Glomerular visceral epithelial cell (primary cell): ENCODE data around the gene ATOX1.
A peak's percentile ranks its signal among the peaks of the same experiment; 100 is the strongest.
"Not testable (repeated sequence)": the region's sequence is repeated elsewhere in the genome, so short reads cannot be mapped to it uniquely, and the experiment has no call there.

Source experiments
- DNase-seq: peaks from one replicate; pipeline ENCODE4 v3.0.0-alpha.2; 2016; ENCODE audit errors: extremely low spot score

ATOX1 gene, protein sequence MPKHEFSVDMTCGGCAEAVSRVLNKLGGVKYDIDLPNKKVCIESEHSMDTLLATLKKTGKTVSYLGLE

DNA sequence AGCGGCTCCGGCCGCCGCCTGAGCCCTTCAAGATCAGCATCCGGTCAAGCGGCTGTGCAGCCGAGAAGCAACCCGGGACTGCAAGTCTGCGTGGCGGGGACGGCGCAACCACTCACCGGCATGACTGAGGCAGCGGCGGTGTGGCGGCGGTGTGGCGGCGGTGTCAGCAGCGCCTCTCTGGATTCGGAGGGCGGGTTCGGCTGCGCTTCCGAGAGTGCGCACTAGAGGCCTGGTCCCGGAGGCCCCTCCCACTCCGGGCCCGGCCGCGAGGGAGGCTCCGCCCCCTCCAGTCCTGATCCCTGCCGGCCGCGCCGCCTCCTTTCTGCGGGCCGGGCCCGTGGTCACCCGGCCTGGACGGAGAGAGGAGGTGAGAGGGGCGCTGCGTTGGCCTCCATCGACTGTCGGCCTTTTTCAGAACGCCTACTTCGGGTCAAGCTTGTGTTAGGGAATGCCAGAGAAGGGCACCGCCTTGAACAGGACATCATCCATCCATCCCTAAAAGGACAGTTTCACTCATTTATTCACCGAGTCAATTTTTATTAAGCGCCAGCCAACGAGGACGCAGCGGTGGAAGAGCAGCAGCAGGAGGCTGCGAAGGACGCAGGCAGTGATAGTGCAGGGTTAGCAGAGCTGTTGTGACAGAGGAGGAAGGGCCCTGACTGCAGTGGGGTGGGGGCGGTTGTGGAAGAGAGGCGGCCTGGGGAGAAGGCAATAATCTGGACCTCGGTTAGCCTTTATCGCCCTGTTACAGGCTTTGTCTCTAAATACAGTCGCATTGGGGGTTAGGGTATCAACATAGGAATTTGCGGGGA is at the start of gene ATOX1:
Gene ATOX1 (minus strand): TSS at position 202 of the 812 bp plus-strand sequence. CDS start 80 bp downstream, at position 122.
- DNase-seq = peak; percentile 94

DNA sequence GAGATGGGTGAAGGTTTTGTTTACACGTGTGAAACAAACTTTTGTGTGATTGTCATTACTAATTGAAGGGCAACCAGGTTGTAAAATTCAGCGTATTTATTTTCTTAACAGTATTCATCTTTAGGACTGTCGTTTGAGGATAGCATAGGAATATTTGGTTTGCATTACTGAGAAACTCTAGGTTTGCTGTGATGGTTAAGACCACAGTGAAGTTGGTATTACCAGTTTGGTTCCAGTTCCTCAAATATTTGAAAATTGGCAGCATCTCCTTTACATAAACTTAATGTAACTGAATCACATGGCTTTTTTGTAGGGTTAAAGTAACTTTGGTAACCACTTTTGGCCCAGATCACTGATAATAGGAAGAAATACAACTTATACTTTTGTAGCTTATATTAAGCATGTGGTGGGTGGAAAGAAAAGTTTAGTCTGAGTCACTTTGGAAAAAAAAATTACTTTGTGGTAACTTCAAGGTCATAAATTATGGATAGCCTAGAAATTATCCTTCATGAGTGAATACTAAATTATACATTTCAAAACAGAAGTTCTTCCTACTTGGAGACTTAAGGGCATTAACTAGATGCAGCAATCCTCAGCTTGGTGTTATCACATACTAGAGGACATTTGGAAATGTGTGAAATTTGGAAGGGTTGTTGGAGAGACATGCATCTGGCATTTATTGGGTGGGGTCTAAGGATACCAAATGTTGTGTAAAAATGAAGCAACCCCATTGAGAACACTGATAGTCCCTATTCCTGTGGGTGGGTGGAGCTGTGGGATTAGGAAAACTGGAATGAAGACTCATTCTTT is 47.2 kb upstream of the ATOX1 start:
- no peak for DNase-seq

DNA sequence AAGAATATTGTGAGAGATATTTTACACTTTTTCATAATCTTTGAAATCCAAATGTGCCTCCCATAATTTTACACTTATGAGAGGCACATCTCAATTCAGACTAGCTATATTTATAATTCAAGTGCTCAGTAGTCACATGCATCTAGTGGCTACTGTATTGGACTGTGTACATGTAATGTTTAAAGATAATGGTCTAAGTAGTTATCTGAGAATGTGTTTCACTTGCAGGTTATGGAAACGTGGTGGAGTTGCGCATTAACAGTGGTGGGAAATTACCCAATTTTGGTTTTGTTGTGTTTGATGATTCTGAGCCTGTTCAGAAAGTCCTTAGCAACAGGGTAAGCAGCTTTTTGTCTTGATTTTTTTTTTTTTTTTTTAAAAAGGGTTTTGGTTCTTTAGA is 42.1 kb upstream of the ATOX1 start:
- no peak for DNase-seq

DNA sequence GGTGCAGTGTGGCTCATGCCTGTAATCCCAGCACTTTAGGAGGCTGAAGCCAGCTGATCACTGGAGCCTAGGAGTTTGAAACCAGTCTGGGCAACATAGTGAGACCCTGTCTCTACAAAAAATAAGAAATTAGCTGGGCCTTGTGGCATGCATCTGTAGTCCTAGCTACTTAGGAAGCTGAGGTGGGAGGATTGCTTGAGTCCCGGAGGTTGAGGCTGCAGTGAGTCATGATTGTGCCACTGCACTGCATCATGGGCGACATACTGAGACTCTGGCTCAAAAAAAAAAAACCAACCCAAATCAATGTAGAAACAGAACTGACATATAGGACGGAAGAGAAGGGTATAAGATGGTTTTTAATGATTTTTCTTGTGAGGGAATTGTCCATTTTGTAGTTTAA is 41.0 kb upstream of the ATOX1 start:
- peak; percentile 34 for DNase-seq

DNA sequence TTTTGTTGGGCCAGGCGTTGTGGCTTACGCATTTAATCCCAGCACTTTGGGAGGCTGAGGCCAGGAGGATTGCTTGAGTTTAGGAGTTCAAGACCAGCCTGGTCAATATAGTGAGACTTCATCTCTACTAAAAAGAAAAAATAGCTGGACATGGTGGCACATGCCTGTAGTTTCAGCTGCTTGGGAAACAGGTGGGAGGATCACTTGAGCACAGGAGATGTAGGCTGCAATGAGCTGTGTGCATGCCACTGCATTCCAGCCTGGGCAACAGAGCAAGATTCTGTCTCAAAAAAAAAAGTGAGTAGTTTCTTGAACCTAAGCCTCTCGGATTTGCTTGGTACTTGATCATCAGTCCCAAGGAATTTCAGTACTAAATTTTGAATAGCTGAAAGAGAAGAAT is 40.2 kb upstream of the ATOX1 start:
- DNase-seq = no peak

DNA sequence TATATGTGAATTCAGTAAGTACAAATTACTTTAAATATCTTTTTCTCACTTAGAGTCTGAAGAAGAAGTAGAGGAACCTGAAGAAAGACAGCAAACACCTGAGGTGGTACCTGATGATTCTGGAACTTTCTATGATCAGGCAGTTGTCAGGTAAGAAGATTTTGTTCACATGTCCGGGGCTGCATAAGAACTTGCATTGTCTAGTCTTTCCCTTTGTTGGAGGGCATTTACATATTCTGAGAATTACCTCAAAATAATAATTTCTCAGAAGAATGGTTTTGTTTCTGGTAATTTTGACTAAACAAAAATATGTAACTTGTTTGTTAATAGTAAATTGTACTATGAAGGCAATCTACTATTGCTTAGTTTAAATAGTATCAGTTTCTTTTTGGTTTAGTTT is 37.0 kb upstream of the ATOX1 start:
- no peak for DNase-seq

DNA sequence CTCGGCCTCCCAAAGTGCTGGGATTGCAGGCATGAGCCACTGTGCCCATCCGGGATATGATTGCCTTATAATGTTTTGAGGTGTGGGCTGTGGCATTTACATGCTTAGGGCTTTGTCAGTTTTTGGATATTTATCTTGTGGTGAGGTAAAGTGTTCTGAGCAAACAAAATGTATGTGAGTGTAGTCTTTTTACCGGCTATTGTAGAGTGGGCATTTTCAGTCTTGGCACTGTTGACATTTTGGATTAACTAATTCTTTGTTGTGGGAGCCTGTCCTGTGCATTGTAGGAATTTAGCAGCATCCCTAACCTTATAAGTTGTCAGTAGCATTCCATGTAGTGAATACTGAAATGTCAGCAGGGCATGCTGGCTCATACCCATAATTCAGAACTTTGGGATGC is 34.9 kb upstream of the ATOX1 start:
- no peak for DNase-seq

DNA sequence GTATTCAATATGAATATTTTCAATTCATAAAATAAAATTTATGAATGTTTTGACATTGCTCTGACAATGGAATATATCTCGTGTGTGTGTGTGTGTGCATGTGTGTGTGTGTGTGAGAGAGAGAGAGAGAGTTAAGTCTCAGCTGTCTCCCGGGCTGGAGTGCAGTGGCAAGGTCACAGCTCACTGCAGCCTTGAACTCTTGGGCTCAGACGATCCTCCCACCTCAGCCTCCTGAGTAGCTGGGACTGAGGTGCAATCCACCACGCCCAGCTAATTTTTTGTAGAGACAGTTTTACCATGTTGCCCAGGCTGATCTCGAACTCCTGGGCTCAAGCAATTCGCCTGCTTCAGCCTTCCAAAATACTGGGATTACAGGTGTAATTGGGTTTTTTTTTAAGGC is 29.4 kb upstream of the ATOX1 start:
- DNase-seq = no peak

DNA sequence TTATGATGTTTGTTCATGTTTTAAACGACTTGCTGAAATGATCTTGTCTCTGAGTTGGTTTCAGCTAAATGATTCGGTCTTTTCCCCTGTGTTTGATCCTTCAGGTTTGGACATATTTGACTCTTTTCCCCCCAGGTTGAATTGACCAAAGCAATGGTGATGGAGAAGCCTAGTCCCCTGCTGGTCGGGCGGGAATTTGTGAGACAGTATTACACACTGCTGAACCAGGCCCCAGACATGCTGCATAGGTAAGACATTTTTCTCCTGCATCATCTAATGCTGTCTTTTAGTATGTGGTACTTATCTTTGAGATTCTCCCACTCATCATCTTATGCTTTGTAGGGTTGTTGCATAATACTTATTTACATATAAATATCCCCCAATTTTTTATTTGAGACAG is 28.0 kb upstream of the ATOX1 start:
- DNase-seq = no peak

DNA sequence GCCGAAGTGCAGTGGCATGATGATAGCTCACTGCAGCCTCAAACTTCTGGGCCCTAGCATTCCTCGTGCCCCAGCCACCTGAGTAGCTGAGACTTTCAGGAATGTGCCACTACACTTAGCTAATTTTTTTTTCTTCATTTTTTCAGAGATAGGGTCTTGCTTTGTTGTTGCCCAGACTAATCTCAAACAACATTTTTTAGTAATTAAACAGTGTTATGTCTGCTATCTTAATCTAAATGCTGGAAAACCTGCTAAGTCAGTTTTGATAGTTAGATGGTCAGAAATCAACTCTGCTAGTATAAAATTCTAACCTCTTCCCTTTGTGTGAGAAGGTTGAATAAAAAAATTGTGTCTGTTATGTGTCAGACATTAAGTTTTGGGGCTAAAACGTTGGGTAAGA is 25.7 kb upstream of the ATOX1 start:
- no peak for DNase-seq

DNA sequence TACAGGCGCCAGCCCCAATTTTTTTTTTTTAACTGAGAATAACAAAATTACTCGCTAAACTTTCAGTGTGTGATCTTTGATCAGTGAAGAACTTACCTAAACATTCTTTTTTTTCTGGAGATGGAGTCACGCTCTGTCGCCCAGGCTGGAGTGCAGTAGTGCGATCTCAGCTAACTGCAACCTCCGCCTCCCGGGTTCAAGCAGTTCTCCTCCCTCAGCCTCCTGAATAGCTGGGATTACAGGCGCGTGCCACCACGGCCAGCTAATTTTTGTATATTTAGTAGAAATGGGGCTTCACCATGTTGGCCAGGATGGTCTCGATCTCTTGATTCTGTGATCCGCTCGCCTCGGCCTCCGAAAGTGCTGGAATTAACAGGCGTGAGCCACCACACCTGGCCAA is 25.2 kb upstream of the ATOX1 start:
- not testable (repeated sequence) for DNase-seq

DNA sequence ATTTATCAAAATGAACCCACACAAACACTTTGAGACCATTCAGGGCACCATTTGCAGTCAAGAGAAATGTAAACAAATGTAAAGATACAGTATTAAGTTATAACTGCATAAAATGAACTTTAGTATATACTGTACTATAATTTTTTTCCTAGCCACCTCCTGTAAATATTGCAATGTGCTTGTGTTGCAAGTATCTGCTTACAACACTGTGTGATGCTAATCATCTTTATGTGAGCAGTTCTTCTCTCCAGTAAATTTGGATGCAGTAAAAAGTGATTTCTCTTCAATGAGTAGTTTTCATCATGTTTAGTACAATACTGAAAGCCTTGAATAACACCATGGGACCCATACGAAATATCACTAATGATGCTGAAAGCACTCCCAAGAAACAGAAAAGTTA is 22.8 kb upstream of the ATOX1 start:
- no peak for DNase-seq

DNA sequence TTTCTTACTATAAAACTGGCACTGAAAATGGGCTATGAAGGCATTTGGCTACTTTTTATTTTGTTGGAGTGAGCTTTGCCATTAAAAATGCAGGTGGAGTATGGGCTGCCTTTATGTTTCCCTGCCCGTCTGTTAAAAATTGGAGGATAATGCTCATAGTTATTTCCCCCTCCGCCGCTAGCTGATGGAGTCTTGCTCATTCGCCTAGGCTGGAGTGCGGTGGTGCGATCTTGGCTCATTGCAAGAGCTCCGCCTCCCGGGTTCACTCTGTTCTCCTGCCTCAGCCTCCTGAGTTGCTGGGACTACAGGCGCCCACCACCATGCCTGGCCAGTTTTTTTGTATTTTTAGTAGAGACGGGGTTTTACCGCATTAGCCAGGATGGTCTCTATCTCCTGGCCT is 21.9 kb upstream of the ATOX1 start:
- DNase-seq = no peak

DNA sequence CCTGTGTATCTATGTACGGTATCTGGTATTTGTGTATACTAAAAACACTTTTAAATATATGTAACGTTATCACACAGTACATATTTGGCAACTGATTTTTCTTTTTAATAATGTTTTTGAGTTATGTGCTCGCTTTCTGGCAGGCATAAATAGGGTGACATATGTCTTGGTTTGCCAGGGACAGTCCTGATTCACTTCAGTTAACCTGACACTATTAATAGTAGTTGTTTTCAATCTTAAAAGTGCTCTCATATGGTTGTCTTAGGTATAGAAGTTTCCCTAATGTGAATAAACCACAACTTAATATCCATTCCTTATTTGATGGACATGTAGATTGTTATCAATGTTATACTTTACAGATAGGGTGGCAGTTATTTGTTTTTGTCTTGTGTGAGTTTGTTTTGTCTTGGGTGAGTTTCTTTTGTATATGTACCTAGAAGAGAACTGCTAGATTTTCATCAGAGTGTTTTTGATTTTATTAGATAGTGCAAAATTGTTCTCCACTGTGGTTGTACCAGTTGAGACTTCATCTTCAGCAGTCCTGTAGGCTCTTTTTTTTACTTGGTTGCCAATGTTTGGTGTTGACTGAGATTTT is 21.2 kb upstream of the ATOX1 start:
- no peak for DNase-seq

DNA sequence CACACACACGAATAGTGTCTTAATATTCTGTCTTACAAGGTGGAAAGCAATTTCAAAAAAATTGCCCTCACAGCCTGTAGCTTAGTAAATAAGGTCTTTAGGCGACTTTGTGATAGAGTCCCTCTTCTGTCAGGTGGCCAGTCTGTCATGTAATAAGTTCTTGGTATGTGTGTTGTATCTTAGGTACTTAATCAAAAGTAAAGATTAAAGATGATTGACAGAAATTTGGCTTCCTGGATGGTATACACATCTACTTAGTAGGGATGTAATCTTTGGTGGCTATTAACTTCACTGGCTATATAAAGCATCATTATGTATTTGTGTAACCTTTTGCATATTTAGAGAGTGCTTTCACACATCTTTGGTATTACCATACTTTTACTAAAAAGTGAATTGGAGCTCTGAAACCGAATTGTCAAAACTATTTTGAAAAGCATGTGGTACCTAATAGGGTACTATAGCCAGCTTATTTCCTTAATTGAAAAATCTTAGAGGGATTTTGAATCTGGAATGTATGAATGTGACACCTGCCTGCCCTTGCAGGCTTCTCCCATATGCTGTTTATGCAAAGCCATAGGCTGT is 16.7 kb upstream of the ATOX1 start:
- no peak for DNase-seq

DNA sequence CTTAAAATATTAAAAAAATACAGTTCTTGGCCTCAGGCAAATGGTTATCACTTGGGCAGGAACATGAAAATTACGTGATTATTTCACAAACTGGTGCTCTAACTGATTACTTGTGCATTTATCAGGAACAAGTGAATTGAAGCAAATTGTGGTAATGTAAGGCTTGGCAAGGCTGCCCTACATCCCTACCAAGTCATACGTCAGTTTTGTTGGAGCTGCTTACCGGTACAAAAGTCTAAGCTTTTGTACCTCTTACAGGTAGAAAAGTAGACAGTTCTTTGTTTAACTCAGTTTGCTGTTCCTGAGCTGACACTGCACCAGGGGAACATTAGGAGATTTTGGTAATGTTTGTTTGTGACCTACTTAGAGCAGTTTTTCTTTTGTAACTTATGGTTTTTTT is 15.5 kb upstream of the ATOX1 start:
- no peak for DNase-seq

DNA sequence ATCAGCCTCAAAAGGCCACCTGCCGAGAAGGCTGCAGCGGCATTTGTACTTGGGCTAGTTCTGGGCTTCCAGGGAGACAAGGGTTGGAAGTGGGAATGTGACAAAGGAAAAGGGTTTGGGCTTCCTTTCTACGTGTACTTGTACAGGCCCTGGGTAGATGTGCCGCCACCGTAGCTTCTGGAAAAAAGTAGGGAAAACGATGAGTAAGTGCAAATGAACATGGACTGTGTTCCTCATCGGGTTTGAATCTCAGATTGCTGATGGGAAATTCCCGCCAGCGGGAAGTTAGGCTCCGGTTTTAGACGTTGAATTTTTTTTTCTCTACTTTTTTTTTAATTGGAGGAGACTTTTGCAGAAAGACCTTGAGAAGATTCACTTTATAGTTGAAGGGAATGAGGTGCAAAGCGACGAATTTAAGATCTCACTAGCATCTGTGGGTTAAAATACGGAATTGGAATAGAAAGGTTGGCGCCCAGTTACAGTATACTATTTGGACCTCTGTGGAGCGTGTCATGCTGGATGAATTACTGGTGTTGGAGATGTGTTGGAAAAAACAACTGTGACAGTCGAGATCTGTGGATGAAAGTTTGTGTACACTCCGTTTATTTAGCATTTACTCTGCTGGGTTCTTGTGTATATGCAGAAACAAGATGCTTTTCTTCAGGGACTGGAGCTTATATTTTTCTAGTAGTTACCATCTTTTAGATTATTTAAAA is 14.6 kb upstream of the ATOX1 start:
- DNase-seq = no peak

DNA sequence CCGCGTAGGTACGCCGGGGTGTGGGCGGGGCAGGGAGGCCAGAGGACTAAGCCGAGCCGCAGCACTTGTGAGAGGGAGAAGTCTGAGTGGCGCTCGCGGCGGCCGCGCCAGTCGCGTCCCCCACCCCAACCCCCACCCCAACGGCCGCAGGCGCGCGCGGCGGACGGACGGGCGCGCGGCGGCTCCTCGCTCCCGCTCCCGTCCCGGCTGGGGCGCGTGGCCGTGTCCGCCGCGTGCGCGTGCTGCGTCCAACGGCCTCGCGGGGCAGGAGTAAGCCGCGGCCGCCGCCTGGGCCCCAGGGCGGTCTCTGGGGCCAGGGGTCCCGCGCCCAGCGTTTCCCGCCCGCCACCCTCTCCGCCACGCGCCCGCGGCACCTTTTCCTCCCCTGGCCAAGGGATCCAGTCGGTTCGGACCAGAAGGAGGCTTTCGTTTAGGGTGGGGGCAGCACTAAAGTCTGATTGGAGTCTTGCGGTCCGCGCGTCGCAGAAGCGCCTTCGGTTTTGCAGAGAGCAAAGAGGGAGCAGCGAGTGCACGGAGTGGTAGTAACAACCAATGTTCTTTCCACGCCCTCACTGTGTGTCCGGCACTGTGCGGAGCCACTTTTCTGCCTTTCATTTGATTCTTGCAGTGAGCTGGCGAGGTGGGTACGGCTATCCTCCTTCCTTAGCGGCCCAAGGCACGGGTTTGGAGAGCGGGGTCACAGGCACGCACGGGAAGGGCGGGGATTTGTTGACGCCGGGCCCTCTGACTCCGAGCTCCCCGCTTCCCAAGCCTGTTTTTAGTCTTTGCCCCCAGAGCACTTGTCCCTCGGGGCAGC is 13.8 kb upstream of the ATOX1 start:
- DNase-seq = peak; percentile 47

DNA sequence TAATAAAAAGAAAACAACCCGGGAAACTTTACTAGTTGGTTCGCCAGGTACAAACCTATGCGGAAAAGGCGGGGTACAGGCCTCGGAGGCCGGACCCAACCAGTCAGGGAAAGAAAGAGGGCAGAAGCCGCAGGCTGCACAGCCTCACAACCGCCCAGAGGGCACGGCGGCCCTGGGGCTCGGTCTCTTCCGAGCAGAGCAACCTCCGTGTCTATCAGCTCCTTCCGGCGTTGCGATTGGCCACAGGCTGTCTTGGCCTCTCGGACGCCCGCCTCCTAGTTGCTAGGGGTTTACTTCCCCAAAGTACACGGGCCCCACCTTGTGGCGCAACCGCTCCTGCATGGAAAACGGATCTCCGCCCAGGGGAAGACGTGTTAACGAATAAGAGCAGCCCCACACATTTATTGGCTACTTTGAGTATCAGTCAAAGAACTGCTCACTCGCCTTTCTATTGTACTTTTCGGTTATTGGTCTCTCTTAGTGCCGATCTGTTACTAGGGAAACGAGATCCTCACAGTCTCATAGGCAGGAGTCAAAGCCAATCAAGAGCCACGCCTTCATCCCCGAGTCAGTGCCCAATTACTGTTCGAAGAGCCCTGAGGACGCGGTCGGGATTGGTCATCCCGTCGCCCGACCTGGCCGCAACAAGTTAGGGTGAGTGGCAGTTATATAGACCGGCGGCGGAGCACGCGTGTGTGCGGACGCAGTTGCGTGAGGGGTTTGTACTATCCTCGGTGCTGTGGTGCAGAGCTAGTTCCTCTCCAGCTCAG is 13.0 kb upstream of the ATOX1 start, which contains the start of gene G3BP1:
Gene G3BP1 (plus strand): TSS at position 696 of the 770 bp plus-strand sequence. CDS start 14,667 bp downstream, outside the sequence.
- DNase-seq = peak; percentile 100
